HepG2 (cell line): Measurements from ENCODE around the gene IER5L. TPM values are rescaled to one million over a fixed set of nuclear protein-coding genes. Genes with fewer than 3 reads are reported as not detected.

Experiments
- ATAC-seq: fragments of 200-7000 bp; cut with Tn5 transposase; 3 replicates; pipeline ENCODE4 v1.9.1; 2020; ENCODE audit warnings: mild to moderate bottlenecking, moderate library complexity
- BruUV-seq: library from RNA; stranded (reverse); fragments of 400-500 nt; replicated peaks from 2 replicates; lab custom pipeline; 2021; lab: Mats Ljungman, UMichigan
- CTCF ChIA-PET: fragments of 300-600 bp; formaldehyde crosslinking; extraction: SDS; loops from one replicate; lab custom pipeline; 2021; ENCODE audit warnings: low total read pairs, inconsistent platforms, low intra/inter-chr PET ratio; lab: Yijun Ruan, JAX
- POLR2A ChIA-PET: fragments of 350-600 bp; sonication (Branson Sonifier 250); formaldehyde crosslinking; loops from one replicate; lab custom pipeline; 2020; ENCODE audit warnings: antibody characterized with exemption, inconsistent platforms; lab: Yijun Ruan, JAX
- DNase-seq: peaks from one replicate; pipeline ENCODE4 v3.0.0-alpha.2; 2015; ENCODE audit warnings: low spot score
- FAIRE-seq: peaks from 3 replicates; lab custom pipeline; 2011; peaks lifted over from hg19 to GRCh38; lab: Jason Lieb, UNC
- H2AFZ ChIP-seq: one replicate; pipeline ENCODE4 v1.6.1; 2011; ENCODE audit warnings: low read length, inconsistent platforms
- H3K27ac ChIP-seq: fragments of 300-600 bp; 3 replicates; pipeline ENCODE4 v1.8.0; 2011; ENCODE audit warnings: mixed run types, mild to moderate bottlenecking, mixed read lengths, low read length, inconsistent platforms; ENCODE audit not compliant: insufficient read depth; ENCODE audit errors: extremely low read length
- H3K27me3 ChIP-seq, 2 experiments: fragments of 200-600 bp in 1 of 2; 2 replicates in 1 of 2; 3 replicates in 1 of 2; pipeline versions ENCODE4 v1.6.0 to v1.8.0; 2011; ENCODE audit warnings: low read length in 2 of 2, mild to moderate bottlenecking in 2 of 2, moderate library complexity in 2 of 2, inconsistent platforms in 1 of 2; ENCODE audit not compliant: insufficient read depth in 2 of 2, control insufficient read depth in 1 of 2
- H3K36me3 ChIP-seq, 2 experiments: fragments of 200-600 bp in 1 of 2; replicated peaks in 1 of 2; 2 replicates in 1 of 2; 3 replicates in 1 of 2; pipeline versions ENCODE4 v1.5.1 to v1.8.0; 2011; ENCODE audit warnings: low read length in 2 of 2, inconsistent platforms in 1 of 2; ENCODE audit not compliant: insufficient read depth in 2 of 2, control insufficient read depth in 1 of 2
- H3K4me1 ChIP-seq: 2 replicates; pipeline ENCODE4 v1.5.1; 2012; ENCODE audit warnings: low read length, inconsistent platforms; ENCODE audit not compliant: insufficient read depth
- H3K4me2 ChIP-seq: 2 replicates; pipeline ENCODE4 v1.6.0; 2011; ENCODE audit warnings: low read depth, low read length, inconsistent platforms
- H3K4me3 ChIP-seq, 3 experiments: fragments of 200-600 bp in 1 of 3; sonication (generic), shearing (Covaris generic) in 1 of 3; replicated peaks in 1 of 3; 2 replicates each; pipeline ENCODE4 v1.5.1; 2011 to 2016; ENCODE audit warnings: low read length in 3 of 3, inconsistent platforms in 2 of 3, low read depth in 2 of 3, mild to moderate bottlenecking in 2 of 3, control low read depth in 1 of 3, mixed read lengths in 1 of 3; ENCODE audit not compliant: insufficient read depth in 1 of 3
- H3K79me2 ChIP-seq: one replicate; pipeline ENCODE4 v1.6.1; 2011; ENCODE audit warnings: low read length, inconsistent platforms; ENCODE audit not compliant: insufficient read depth
- H3K9ac ChIP-seq: 2 replicates; pipeline ENCODE4 v1.6.0; 2011; ENCODE audit warnings: mild to moderate bottlenecking, low read depth, low read length, inconsistent platforms; ENCODE audit not compliant: insufficient read depth
- H3K9me3 ChIP-seq: 2 replicates; pipeline ENCODE4 v1.5.1; 2012; ENCODE audit warnings: mild to moderate bottlenecking, low read length
- H4K20me1 ChIP-seq: 2 replicates; pipeline ENCODE4 v1.6.0; 2011; ENCODE audit warnings: inconsistent platforms, mild to moderate bottlenecking, low read length, moderate library complexity; ENCODE audit not compliant: insufficient read depth
- ETV5 ChIP-seq: IDR thresholded peaks from 2 replicates; pipeline ENCODE4 v1.6.1; 2018; ENCODE audit warnings: missing biosample characterization, missing genetic modification reagents, inconsistent platforms, borderline replicate concordance
- RFXANK ChIP-seq: IDR thresholded peaks from 2 replicates; pipeline ENCODE4 v1.6.1; 2016
- TOPORS ChIP-seq: sonication (generic); formaldehyde crosslinking; IDR thresholded peaks from 2 replicates; pipeline ENCODE4 v1.8.0; 2023; ENCODE audit warnings: mild to moderate bottlenecking, missing genetic modification reagents
- ZNF296 ChIP-seq: sonication (generic); formaldehyde crosslinking; conservative IDR thresholded peaks from 2 replicates; pipeline ENCODE4 v1.5.0; 2020; ENCODE audit warnings: mild to moderate bottlenecking, missing genetic modification reagents
- ZNF782 ChIP-seq: sonication (generic); formaldehyde crosslinking; IDR thresholded peaks from 2 replicates; pipeline ENCODE4 v1.4.0; 2020; ENCODE audit warnings: missing genetic modification reagents, mild to moderate bottlenecking, borderline replicate concordance
- ZNF883 ChIP-seq: sonication (generic); formaldehyde crosslinking; IDR thresholded peaks from 2 replicates; pipeline ENCODE4 v1.5.1; 2020; ENCODE audit warnings: mild to moderate bottlenecking, missing genetic modification reagents; ENCODE audit errors: not compliant biosample characterization
- WGBS: methylation state at CpG from one replicate; pipeline ENCODE4 v1.1.6; 2017; ENCODE audit warnings: low lambda C conversion rate; 5-methylcytosine and 5-hydroxymethylcytosine counted together
- in situ Hi-C: cut with HindIII; loops from 2 replicates; pipeline ENCODE4 v1.10.0; 2017; ENCODE audit warnings: low pct_unique_long_range_greater_than_20kb; ENCODE audit not compliant: extremely low pct_ligation_motif_present
- intact Hi-C: fragments of 100-400 bp; cut with micrococcal nuclease; formaldehyde crosslinking; loops from one replicate; pipeline ENCODE4 v1.10.0; 2022; ENCODE audit not compliant: unreplicated experiment
- polyA plus RNA-seq, 8 experiments: library from polyadenylated mRNA; depleted of rRNA in 3 of 8; stranded (reverse) in 7 of 8; unstranded in 1 of 8; fragments of >200 nt; fragmentation: Illumina TruSeq in 4 of 8; extraction: Trizol in 4 of 8; gene quantifications; 2 replicates each; pipeline versions ENCODE4 v1.2.1 to v1.2.3, GENCODE V29; 2011 to 2016; ENCODE audit warnings: low read depth in 4 of 8, missing spikeins in 1 of 8, mixed read lengths in 1 of 8; ENCODE audit not compliant: insufficient read depth in 1 of 8
- total RNA-seq, 5 experiments: library from RNA; depleted of rRNA; stranded (reverse); fragments of >200 nt; fragmentation: Illumina TruSeq; extraction: Trizol; gene quantifications; 2 replicates each; pipeline ENCODE4 v1.2.3, GENCODE V29; 2016; ENCODE audit warnings: low read depth in 1 of 5
- TF ChIP-seq, protein P1 (sequence below): sonication (generic); formaldehyde crosslinking; IDR thresholded peaks from 2 replicates; pipeline ENCODE4 v1.4.0; 2020; ENCODE audit warnings: missing genetic modification reagents
- TF ChIP-seq, protein P2 (sequence below): sonication (generic); formaldehyde crosslinking; IDR thresholded peaks from 2 replicates; pipeline ENCODE4 v1.5.1; 2020; ENCODE audit warnings: missing genetic modification reagents, mild to moderate bottlenecking, borderline replicate concordance
- TF ChIP-seq, protein P3 (sequence below): sonication (generic); formaldehyde crosslinking; IDR thresholded peaks from 2 replicates; pipeline ENCODE4 v1.4.0; 2020; ENCODE audit warnings: missing genetic modification reagents

IER5L gene
- total and polyA plus RNA-seq, 2 of the 13 experiments (the other 11 are each of a cell fraction or from before 2014, with no cell fraction given): 1.8 to 3.3 TPM

DNA sequence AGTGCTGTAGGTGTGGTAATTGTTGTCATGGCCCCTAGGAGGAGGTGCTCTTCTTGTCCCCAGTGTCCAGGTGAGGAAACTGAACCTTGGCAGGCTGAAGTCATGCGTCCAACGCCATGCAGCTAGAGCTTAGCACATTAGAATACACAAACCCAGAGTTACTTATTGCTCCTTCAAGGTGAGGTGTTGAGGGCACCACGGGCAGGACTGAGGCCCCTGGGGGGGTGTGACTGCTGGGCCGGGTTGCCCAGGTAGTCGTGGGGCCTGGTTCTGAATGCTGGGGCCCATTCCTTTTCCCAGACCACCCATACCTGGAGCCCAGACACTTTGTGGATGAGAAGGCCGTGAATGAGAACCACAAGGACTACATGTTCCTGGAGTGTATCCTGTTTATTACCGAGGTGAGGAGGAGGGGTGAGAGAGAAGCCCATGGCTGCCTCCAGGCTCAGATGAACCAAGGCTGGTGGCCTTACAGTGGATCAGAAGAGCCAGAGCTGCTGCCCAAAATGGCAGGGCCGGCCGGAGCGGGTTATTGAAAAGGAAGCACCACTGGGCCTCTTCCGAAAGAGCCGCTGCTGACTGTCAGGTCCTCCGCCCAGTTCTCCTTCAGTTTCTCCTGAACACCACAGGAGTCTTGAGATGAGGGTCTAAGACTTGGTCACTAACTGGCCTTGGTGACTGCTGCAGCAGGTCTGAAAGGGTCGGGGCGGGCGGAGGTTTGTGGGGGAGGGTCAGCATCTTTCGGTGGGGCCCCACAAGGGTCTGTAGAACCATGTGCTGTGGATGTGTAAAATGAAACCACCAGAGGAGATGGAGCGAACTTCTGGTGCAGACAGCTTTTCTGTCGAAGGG lies 40.5 kb downstream of the IER5L start:
- in situ Hi-C loops: no loop called here
- H3K4me1 ChIP-seq: peaks cover 31% of the 10 kb centered on the region

DNA sequence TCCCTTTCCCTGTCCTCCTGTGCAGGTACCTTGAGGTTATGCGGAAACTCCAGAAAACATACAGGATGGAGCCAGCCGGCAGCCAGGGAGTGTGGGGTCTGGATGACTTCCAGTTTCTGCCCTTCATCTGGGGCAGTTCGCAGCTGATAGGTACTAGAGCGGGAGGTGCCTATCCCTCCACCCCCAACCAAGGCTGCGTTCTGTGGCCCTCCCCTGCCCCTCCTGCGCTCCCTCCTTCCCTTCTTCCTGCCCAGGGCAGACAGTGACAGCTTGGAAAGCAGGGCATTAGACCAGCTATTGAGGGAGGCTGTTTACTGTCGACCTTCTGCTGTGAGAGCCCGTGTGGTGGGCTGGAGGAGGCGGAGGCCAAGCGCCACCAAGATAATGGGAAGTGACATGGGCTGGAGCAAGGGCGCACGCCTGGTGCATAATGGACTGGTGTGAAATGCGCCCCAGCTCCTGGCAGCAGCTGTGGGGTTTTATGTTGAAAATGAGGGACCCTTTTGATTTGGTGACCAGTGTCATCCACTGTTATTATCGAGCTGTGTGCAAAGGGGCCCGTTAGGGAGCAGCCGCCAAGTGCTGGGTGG lies 41.5 kb downstream of the IER5L start:
- H3K4me2 ChIP-seq: no peak overlapping the region
- BruUV-seq: no TSS peak
- in situ Hi-C loops: no loop called here
- H3K79me2 ChIP-seq: peaks cover 2% of the 10 kb centered on the region
- DNase-seq (no peak), FAIRE-seq (no peak), ATAC-seq (no peak)
- intact Hi-C loops: no loop called here
- no peak overlapping the region for H3K27ac ChIP-seq
- H3K9ac ChIP-seq: no peak overlapping the region
- no peaks in the 10 kb centered on the region for H3K27me3 ChIP-seq
- ChIA-PET CTCF (no interaction called here), POLR2A (no interaction called here)
- H3K36me3 ChIP-seq: peaks cover 16 to 62% of the 10 kb centered on the region in 2 experiments
- peaks cover 22% of the 10 kb centered on the region for H3K4me1 ChIP-seq
- no peak overlapping the region for H2AFZ ChIP-seq
- no peaks in the 10 kb centered on the region for H4K20me1 ChIP-seq
- 96% methylated on average over 13 of the region's 16 CpGs for WGBS
- H3K9me3 ChIP-seq: no peaks in the 10 kb centered on the region
- H3K4me3 ChIP-seq: no peak overlapping the region
- TF ChIP-seq ZNF782 (CRISPR knock-in tag) (no peak), ZNF296 (CRISPR knock-in tag) (no peak)
- TF ChIP-seq, protein P1, sequence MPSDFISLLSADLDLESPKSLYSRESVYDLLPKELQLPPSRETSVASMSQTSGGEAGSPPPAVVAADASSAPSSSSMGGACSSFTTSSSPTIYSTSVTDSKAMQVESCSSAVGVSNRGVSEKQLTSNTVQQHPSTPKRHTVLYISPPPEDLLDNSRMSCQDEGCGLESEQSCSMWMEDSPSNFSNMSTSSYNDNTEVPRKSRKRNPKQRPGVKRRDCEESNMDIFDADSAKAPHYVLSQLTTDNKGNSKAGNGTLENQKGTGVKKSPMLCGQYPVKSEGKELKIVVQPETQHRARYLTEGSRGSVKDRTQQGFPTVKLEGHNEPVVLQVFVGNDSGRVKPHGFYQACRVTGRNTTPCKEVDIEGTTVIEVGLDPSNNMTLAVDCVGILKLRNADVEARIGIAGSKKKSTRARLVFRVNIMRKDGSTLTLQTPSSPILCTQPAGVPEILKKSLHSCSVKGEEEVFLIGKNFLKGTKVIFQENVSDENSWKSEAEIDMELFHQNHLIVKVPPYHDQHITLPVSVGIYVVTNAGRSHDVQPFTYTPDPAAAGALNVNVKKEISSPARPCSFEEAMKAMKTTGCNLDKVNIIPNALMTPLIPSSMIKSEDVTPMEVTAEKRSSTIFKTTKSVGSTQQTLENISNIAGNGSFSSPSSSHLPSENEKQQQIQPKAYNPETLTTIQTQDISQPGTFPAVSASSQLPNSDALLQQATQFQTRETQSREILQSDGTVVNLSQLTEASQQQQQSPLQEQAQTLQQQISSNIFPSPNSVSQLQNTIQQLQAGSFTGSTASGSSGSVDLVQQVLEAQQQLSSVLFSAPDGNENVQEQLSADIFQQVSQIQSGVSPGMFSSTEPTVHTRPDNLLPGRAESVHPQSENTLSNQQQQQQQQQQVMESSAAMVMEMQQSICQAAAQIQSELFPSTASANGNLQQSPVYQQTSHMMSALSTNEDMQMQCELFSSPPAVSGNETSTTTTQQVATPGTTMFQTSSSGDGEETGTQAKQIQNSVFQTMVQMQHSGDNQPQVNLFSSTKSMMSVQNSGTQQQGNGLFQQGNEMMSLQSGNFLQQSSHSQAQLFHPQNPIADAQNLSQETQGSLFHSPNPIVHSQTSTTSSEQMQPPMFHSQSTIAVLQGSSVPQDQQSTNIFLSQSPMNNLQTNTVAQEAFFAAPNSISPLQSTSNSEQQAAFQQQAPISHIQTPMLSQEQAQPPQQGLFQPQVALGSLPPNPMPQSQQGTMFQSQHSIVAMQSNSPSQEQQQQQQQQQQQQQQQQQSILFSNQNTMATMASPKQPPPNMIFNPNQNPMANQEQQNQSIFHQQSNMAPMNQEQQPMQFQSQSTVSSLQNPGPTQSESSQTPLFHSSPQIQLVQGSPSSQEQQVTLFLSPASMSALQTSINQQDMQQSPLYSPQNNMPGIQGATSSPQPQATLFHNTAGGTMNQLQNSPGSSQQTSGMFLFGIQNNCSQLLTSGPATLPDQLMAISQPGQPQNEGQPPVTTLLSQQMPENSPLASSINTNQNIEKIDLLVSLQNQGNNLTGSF (CRISPR knock-in tag): no peak
- TF ChIP-seq, protein P2, sequence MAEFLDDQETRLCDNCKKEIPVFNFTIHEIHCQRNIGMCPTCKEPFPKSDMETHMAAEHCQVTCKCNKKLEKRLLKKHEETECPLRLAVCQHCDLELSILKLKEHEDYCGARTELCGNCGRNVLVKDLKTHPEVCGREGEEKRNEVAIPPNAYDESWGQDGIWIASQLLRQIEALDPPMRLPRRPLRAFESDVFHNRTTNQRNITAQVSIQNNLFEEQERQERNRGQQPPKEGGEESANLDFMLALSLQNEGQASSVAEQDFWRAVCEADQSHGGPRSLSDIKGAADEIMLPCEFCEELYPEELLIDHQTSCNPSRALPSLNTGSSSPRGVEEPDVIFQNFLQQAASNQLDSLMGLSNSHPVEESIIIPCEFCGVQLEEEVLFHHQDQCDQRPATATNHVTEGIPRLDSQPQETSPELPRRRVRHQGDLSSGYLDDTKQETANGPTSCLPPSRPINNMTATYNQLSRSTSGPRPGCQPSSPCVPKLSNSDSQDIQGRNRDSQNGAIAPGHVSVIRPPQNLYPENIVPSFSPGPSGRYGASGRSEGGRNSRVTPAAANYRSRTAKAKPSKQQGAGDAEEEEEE (CRISPR knock-in tag): no peak
- TF ChIP-seq, protein P3, sequence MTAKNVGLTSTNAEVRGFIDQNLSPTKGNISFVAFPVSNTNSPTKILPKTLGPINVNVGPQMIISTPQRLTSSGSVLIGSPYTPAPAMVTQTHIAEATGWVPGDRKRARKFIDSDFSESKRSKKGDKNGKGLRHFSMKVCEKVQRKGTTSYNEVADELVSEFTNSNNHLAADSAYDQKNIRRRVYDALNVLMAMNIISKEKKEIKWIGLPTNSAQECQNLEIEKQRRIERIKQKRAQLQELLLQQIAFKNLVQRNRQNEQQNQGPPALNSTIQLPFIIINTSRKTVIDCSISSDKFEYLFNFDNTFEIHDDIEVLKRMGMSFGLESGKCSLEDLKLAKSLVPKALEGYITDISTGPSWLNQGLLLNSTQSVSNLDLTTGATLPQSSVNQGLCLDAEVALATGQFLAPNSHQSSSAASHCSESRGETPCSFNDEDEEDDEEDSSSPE (CRISPR knock-in tag): no peak

More for the DNA sequence above, 40.5 kb downstream of the IER5L start:
- Histone ChIP-seq H3K9ac (no peak overlapping the region), H3K9me3 (no peaks in the 10 kb centered on the region), H4K20me1 (no peaks in the 10 kb centered on the region), H3K27me3 (no peaks in the 10 kb centered on the region), H3K4me3 (no peak overlapping the region), H3K4me2 (no peak overlapping the region), H3K79me2 (peaks cover 6% of the 10 kb centered on the region), H3K36me3 (peaks cover 12 to 61% of the 10 kb centered on the region in 2 experiments), H2AFZ (no peak overlapping the region), H3K27ac (no peak overlapping the region)
- ChIA-PET POLR2A (interaction anchor here (3.5 kb wide), 1 partner anchor 488 kb away, joined by 50 read pairs; the partner anchor contains the start of gene NTMT1), CTCF (no interaction called here)
- ATAC-seq: no peak
- 94% methylated on average over 13 of the region's 19 CpGs for WGBS
- no peak for FAIRE-seq
- BruUV-seq: no TSS peak
- no peak for DNase-seq
- TF ChIP-seq ZNF883 (CRISPR knock-in tag) (no peak), TOPORS (CRISPR knock-in tag) (no peak), RFXANK (CRISPR knock-in tag) (no peak), ETV5 (CRISPR knock-in tag) (no peak)
- intact Hi-C loops: no loop called here
